KOPT-K1 (cell line): ENCODE measurements around the gene C17orf107.

Source experiments
- H3K27ac ChIP-seq: fragments of 200-600 bp; sonication (generic); 2 replicates; pipeline ENCODE4 v1.5.1; 2016; ENCODE audit warnings: antibody characterized with exemption, mild to moderate bottlenecking, low read depth, low read length; ENCODE audit not compliant: poor library complexity, severe bottlenecking
- H3K36me3 ChIP-seq: fragments of 200-600 bp; sonication (generic); 2 replicates; pipeline ENCODE4 v1.5.1; 2017; ENCODE audit warnings: antibody characterized with exemption, mild to moderate bottlenecking, low read length, moderate library complexity; ENCODE audit not compliant: insufficient read depth
- H3K9me3 ChIP-seq: fragments of 200-600 bp; sonication (generic); 2 replicates; pipeline ENCODE4 v1.5.1; 2017; ENCODE audit warnings: antibody characterized with exemption, low read length, mild to moderate bottlenecking; ENCODE audit not compliant: insufficient read depth, poor library complexity, severe bottlenecking

Gene C17orf107

DNA sequence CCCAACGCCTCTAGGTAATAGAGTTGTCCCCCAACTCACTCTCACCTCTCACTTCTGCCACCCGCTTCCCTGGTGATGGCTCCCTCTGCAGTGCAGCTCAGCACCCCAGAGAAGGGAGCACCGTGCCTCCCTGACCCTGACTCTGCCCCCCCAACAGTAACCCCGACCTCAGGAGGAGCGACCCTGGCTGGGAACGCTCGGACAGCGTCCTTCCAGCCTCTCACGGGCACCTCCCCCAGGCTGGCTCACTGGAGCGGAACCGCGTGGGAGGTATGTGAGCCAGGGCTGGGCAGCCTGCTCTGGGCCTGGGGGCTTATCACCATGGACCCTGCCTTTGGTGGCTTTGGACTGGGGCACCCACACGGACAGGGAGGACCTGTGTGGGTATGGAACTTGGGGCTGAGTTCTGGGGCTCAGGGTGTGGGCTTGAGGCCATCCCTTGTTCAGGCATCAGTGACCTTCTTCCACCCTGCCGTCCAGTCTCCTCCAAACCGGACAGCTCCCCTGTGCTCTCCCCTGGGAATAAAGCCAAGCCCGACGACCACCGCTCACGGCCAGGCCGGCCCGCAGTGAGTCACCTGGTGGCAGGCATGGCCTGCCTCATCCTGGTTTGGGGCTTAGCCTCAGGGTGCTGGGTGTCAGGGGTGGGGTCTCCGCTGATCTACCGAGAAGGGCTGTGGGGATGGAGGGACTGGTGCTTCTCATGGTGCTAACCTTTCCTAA is 6.7 kb upstream of the C17orf107 start:
- Histone ChIP-seq H3K9me3 (no peaks in the 10 kb centered on the region), H3K27ac (no peak overlapping the region), H3K36me3 (peaks cover 54% of the 10 kb centered on the region; the same call in 1 of the 2 replicates)

- Histone ChIP-seq H3K36me3 (peaks cover 50% of the 10 kb centered on the region; the same call in 1 of the 2 replicates), H3K27ac (no peak overlapping the region), H3K9me3 (no peaks in the 10 kb centered on the region)
Observed at GRCh38 chr17:4893272-4893671, 6.1 kb upstream of the C17orf107 start.

DNA sequence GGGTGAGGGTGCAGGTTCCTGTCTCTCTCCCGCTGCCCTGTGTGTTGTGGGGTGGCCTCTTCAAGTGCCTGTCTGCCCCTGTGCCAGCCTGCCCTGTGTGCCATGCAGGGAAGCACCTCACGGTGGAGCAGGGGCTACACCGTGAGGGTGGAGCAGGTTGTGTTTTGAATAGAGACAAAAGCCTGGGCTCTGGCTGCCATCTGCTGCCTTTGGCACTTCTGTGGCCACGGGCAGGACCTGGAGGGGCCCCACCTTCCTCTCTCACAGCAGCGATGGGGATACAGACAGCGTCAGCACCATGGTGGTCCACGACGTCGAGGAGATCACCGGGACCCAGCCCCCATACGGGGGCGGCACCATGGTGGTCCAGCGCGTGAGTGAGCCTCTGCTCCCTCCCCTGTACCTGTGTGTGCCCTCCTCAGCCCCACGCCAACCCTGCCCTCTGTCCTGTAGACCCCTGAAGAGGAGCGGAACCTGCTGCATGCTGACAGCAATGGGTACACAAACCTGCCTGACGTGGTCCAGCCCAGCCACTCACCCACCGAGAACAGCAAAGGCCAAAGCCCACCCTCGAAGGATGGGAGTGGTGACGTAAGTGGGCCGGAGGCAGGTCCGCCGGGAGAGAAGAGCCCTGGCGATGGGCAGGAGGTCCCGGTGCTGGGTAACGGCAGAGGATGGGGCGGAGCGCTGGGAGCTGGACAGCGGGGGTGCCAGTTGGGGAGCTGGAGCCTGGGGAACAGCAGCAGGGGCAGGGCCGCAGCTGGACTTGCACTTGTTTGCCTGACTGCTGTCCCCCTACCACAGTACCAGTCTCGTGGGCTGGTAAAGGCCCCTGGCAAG is 5.4 kb upstream of the C17orf107 start:
- Histone ChIP-seq H3K36me3 (peaks cover 47% of the 10 kb centered on the region; the same call in 1 of the 2 replicates), H3K9me3 (no peaks in the 10 kb centered on the region), H3K27ac (no peak overlapping the region)

GRCh38 chr17:4895121-4895520 is 4.2 kb upstream of the C17orf107 start:
- Histone ChIP-seq H3K9me3 (no peaks in the 10 kb centered on the region), H3K27ac (no peak overlapping the region), H3K36me3 (peaks cover 42% of the 10 kb centered on the region; the same call in 1 of the 2 replicates)

- H3K27ac ChIP-seq: no peak overlapping the region
- peaks cover 35% of the 10 kb centered on the region; the same call in 1 of the 2 replicates for H3K36me3 ChIP-seq
- no peaks in the 10 kb centered on the region for H3K9me3 ChIP-seq
Observed at GRCh38 chr17:4895657-4896331, 3.5 kb upstream of the C17orf107 start.

DNA sequence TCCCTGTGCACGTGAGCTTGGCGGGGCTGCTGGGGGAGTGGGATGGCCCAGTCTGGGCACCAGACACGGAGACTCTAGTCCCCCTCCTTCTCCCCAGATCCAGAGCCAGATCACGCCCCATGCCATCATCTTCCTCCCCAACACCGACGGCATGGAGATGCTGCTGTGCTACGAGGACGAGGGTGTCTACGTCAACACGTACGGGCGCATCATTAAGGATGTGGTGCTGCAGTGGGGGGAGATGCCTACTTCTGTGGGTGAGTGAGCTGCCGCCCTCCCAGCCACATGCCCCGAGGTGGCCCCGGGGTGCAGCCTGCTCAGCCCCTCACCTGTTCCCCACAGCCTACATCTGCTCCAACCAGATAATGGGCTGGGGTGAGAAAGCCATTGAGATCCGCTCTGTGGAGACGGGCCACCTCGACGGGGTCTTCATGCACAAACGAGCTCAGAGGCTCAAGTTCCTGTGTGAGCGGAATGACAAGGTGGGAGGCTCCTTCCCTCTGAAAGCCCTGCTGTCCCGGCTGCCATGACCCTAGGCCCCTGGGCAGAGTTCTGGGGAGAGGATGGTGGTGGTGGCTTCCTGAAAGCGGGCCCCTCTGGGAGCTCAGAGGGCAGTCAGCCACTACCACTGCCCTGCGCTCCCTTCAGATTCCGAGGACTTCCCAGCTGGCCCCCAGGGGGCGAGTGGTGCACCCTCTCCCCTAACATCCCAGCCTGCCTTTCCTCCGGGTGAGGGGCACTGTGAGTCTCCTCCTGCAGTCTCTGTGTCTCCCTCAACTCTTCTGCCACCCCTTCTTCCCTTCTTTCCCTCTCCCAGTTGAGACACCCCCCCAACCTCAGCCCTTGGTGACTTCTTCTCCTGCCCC is 2.8 kb upstream of the C17orf107 start:
- H3K36me3 ChIP-seq: peaks cover 28% of the 10 kb centered on the region; the same call in 1 of the 2 replicates
- H3K9me3 ChIP-seq: no peaks in the 10 kb centered on the region
- H3K27ac ChIP-seq: no peak overlapping the region

DNA sequence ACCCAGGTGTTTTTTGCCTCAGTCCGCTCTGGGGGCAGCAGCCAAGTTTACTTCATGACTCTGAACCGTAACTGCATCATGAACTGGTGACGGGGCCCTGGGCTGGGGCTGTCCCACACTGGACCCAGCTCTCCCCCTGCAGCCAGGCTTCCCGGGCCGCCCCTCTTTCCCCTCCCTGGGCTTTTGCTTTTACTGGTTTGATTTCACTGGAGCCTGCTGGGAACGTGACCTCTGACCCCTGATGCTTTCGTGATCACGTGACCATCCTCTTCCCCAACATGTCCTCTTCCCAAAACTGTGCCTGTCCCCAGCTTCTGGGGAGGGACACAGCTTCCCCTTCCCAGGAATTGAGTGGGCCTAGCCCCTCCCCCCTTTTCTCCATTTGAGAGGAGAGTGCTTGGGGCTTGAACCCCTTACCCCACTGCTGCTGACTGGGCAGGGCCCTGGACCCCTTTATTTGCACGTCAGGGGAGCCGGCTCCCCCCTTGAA is 2.1 kb upstream of the C17orf107 start:
- H3K36me3 ChIP-seq: peaks cover 21% of the 10 kb centered on the region; the same call in 1 of the 2 replicates
- H3K27ac ChIP-seq: no peak overlapping the region

DNA sequence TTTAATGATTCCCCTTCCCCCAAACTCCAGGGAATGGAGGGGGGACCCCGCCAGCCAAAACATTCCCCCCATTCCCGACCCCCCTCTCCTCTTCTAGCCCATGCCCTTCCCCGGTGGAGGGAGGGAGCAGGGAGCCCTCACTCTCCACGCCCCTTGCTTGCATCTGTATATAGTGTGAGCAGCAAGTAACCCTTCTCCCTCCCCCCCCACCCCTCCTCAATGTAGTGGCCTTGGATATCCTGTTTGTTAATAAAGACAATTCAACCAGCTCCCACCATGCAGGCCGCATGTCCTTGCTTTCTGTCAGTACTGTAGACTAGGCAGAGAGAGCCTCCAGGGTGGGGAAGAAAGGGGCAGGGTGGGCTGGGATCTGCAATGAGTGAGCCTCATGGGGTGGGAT is 1.6 kb upstream of the C17orf107 start:
- Histone ChIP-seq H3K27ac (no peak overlapping the region), H3K9me3 (no peaks in the 10 kb centered on the region), H3K36me3 (peaks cover 19% of the 10 kb centered on the region; the same call in 1 of the 2 replicates)

More for the DNA sequence above, 2.1 kb upstream of the C17orf107 start:
- H3K9me3 ChIP-seq: no peaks in the 10 kb centered on the region

DNA sequence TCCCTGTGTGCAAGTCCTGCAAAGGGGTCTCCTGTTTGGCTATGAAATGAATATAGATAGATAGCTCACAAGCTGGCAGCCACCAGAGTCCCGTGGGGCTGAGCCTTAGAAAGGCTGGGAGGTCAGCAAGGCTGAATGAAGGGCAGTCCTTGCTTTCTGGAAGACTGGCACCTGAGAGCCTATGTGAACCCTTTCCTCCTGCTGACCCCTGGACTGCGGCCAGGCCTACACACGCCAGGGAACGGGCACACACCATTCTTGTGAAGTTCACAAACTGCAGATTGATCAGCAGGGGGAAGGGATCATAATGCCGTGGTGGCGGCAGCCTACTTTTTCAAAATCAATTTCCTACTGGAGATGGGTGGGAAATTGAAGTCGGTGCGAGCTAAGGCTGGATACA is 985 bp upstream of the C17orf107 start:
- Histone ChIP-seq H3K27ac (no peak overlapping the region), H3K9me3 (no peaks in the 10 kb centered on the region), H3K36me3 (peaks cover 19% of the 10 kb centered on the region; the same call in 1 of the 2 replicates)

- peaks cover 19% of the 10 kb centered on the region; the same call in 1 of the 2 replicates for H3K36me3 ChIP-seq
- H3K27ac ChIP-seq: no peak overlapping the region
- no peaks in the 10 kb centered on the region for H3K9me3 ChIP-seq
Observed at GRCh38 chr17:4898927-4899326, 409 bp upstream of the C17orf107 start.

GRCh38 chr17:4900231-4901107 is 1.1 kb downstream of the C17orf107 start:
- peaks cover 4% of the 10 kb centered on the region; the same call in 1 of the 2 replicates for H3K36me3 ChIP-seq
- no peaks in the 10 kb centered on the region for H3K9me3 ChIP-seq
- H3K27ac ChIP-seq: no peak overlapping the region

- Histone ChIP-seq H3K27ac (no peak overlapping the region), H3K36me3 (no peaks in the 10 kb centered on the region; the same call in 1 of the 2 replicates)
Observed at GRCh38 chr17:4901108-4901647, 1.8 kb downstream of the C17orf107 start.

More at GRCh38 chr17:4901108-4901647, 1.8 kb downstream of the C17orf107 start:
- no peaks in the 10 kb centered on the region for H3K9me3 ChIP-seq
